Measurements from ENCODE around the gene ASB4. TPM values are rescaled to one million over a fixed set of nuclear protein-coding genes. Genes with fewer than 3 reads are reported as not detected.

Gene ASB4
- total and polyA plus RNA-seq, 2 donors (not counting 3 experiments of a cell fraction or from before 2014, with no cell fraction given), result not detected

GRCh38 chr7:95547361-95548348, 61.9 kb downstream of the ASB4 start:
- no peak for FAIRE-seq
- Histone ChIP-seq H3K4me2 (ENCODE audit: insufficient read depth, low read length) (no peak overlapping the region), H4K20me1 (replicated peaks; ENCODE audit: control insufficient read depth, extremely low read depth, insufficient read depth, low read length) (no peaks in the 10 kb centered on the region), H2AFZ (ENCODE audit: low read depth, low read length) (no peak overlapping the region), H3K36me3 (ENCODE audit: control insufficient read depth in 2 of 2, extremely low read depth in 1 of 2, insufficient read depth in 2 of 2, low read length in 2 of 2) (no peaks in the 10 kb centered on the region), H3K9ac (replicated peaks; ENCODE audit: extremely low read depth, insufficient read depth, low read length) (no peak overlapping the region), H3K4me1 (ENCODE audit: control insufficient read depth, extremely low read depth, insufficient read depth, low read length) (peaks cover 15% of the 10 kb centered on the region), H3K9me1 (replicated peaks; ENCODE audit: control insufficient read depth, extremely low read depth, insufficient read depth, low read length) (no peaks in the 10 kb centered on the region), H3K27me3 (ENCODE audit: control insufficient read depth in 2 of 2, insufficient read depth in 2 of 2, low read length in 2 of 2) (peaks cover 0 to 3% of the 10 kb centered on the region in 2 experiments), H3K27ac (ENCODE audit: insufficient read depth, low read depth, low read length) (no peak overlapping the region), H3K79me2 (ENCODE audit: control insufficient read depth, insufficient read depth, low read length) (no peaks in the 10 kb centered on the region), H3K9me3 (replicated peaks; ENCODE audit: control insufficient read depth, insufficient read depth, low read length) (no peaks in the 10 kb centered on the region), H3K4me3 (replicated peaks in 1 of 3; ENCODE audit: insufficient read depth in 1 of 3, low read depth in 1 of 3, low read length in 3 of 3) (no peak overlapping the region)
- TF ChIP-seq EZH2 (IDR thresholded peaks at IDR 0.05; ENCODE audit: borderline replicate concordance, low read depth, low read length, severe bottlenecking) (no peak), CTCF (IDR thresholded peaks at IDR 0.05; ENCODE audit: extremely low read depth in 1 of 2, insufficient read depth in 1 of 2, low read depth in 1 of 2, low read length in 2 of 2) (no peak)
- no peak for DNase-seq (ENCODE audit: low read depth, low spot score)
- CTCF ChIA-PET, result interaction anchor here (2.0 to 27.9 kb wide), 2 partner anchors 139 to 142 kb away, joined by 10 to 917 read pairs; no protein-coding TSS in a partner anchor
- POLR2A ChIA-PET, result no interaction called here
- no TSS peak for BruUV-seq (replicated peaks)
- intact Hi-C loops (cut with micrococcal nuclease) (loop anchor here (2.0 kb wide), 1 partner anchor 41 kb away; no protein-coding TSS in a partner anchor), dilution Hi-C loops (cut with MboI; ENCODE audit: extremely low pct_ligation_motif_present, low sequenced_read_pairs) (no loop called here)

Measured in endothelial cell of umbilical vein (primary cell).